GM03348 (cell line): Measurements from ENCODE around the gene TMEM215.
"Not testable (repeated sequence)": the region's sequence is repeated elsewhere in the genome, so short reads cannot be mapped to it uniquely, and the experiment has no call there.

Experiments used
- DNase-seq: peaks from one replicate; pipeline ENCODE4 v3.0.0; 2012; ENCODE audit warnings: low spot score

Gene TMEM215, protein sequence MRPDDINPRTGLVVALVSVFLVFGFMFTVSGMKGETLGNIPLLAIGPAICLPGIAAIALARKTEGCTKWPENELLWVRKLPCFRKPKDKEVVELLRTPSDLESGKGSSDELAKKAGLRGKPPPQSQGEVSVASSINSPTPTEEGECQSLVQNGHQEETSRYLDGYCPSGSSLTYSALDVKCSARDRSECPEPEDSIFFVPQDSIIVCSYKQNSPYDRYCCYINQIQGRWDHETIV

DNA sequence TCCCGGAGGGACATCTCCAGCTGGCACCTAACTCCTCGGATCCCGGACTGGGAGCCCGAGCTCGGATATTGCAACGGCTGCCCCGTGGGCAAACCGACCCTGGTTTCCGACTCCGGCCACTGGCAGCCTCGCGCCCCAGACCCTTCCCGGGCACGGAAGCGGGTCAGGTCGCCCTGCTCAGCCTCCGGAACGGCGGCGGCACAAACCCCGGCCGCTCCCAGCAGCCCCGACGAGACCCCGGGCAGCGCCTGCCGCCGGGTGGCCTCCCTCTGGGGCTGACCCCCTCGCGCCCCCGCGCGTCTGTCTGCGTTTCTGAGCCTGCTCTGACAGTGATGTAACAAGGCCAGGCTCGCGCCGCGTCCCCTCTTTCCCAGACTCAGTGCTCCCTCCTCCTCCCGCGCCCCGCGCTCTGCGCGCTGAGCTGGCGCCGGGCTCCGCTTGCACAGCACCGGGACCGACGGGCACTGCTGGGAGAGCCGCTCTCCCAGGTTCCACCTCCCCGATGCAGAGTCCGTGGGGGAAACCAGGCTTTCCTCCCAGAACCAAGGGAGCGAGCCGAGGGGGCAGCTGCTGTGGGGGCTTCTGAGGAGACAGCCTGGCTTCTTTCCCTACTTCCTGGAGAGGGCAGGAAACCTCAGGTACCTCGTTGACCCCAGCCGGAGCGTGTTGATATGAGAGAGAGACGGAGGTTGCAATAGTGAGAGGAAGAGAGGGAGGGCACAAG, at the start of gene TMEM215:
Gene TMEM215, plus strand, starts transcription at position 373 of the 724 bp plus-strand sequence. CDS start 644 bp downstream, outside the sequence.
- DNase-seq = no peak

DNA sequence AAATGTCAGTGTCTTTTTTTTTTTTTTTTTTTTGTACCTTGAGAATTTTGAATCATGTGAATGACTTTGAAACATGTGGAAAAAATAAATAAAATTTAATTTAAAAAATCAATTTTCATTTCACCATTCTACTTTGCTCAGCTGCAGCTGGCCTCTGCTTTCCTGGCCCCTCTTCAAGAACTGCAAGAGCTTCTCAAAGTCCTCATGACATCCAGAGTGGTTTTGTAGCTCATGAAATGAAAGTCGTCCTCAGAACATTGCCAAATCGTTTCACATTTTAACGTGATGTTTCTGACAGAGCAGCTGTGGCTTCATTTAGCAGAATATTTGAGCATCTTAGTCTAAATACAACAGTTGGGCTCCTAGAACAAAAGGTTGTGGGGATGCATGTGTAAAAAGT, 47.9 kb upstream of the TMEM215 start:
- no peak for DNase-seq

DNA sequence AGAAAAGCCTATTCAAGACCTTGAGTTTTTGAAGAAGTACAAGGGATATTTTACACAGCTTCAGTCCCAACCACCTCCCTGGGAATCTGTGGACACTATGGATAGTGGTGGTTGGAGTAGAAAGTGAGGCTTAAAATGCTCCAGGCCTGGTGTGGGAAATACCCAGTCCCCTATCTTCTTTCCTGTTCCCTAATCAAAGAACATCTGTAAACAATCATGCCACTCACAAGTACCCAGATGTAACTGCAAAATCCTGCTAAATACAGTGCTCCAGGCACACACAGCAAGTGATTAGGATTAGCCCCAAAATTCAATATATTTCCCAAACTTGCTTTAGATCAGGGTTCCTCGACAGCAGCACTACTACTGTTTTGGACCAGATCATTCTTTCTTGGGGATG, 46.0 kb upstream of the TMEM215 start:
- DNase-seq = no peak

DNA sequence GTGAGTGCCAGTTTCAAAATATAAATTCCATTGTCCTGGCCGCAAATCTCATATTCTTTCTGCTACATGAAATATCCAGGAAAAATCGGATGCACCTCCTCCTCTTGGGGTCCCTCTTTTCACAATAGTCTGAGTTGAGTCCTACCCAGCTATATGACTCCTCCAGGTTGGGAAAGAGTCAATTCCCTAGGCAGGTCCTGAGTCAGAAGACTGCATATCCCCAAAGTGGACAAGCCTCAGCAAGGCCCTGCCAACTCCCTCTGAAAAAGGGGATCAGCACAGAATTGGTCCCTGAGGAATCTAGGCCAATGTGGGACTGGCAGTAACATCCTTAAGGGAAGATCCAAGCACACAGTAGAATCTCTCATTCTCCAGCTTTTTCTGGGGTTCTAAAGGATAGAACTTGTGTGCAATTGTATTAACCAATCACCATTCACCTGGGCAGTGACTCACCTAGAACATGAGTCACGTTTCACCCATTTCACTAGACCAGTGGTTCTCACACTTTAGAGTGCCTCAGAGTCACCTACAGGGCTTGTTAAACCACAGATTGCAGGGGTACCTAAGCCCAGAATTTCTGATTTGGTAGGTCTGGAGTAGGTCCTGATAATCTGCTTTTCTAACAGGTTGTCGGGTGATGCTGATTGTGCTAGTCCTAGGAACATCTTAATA, 44.7 kb upstream of the TMEM215 start:
- no peak for DNase-seq

DNA sequence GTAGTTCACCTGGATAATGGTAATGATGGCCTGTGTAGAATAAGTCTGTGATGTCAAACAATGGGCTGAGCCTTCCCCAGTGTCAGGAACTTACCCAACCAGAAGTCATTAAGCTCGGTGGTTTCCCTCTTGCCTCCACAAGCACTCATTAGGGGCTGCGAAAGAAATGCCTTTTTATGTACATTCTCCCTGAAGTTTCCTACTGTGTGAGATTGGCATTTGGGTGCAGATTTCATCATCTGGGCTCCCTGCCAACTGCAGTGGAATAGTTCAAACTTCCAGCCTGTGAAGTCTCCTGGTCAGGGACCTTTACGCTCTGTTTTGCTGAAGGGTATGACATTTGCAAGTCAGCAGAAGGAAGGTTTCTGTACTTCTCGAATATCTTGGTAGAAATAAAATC, 41.6 kb upstream of the TMEM215 start:
- no peak for DNase-seq

DNA sequence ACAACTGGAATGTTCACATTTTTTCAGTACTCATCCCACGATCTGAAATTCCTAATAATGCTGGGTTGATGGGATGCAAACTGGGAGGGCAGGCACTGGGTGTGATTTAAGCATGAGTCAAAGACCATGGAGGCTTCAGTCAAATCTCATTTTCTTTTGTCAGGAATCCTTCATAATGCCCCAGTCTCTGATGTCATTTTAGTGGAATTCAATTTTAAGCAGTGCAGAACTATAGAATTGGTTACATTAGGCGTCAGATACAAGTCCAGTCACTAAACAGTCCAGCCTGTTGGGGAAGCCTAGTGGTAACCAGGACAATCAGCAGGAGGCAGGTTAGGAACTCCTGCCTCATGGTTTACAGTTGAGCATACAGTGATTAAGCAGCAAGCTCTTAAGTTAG, 41.0 kb upstream of the TMEM215 start:
- no peak for DNase-seq

DNA sequence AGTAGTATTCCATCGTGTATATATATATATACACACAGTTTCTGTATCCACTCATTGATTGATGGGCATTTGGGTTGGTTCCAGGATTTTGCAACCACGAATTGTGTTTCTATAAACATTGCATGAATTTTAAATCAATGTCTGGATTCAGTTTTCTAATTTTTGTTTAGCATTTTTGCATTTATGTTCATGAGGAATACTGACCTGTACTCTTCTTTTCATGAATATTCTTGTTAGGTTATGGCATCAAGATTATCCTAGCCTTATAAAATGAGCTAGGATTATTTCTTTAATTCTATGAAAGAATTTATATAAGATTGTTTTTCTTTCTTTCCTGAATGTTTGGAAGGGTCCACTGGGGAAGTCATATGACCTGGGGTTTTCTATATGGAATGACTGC, 35.3 kb upstream of the TMEM215 start:
- DNase-seq = no peak

DNA sequence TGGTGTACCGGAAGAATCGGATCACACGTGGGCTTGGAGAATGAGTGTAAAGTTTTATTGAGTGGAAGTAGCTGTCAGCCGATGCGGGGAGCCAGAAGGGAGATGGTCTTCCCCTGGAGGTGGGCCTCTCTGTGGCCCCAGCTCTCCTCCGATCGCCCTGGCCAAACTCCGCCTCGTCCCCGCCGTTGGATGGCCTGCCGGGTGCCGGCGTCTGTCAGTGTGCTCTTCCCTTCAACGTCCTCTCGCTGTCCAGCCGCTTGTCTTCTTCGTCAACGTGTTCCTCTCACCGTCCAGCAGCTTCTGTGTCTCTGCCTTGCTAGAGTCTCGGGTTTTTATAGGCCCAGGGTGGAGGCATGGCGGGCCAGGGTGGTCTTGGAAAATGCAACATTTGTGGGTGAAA, 27.6 kb upstream of the TMEM215 start:
- DNase-seq = no peak

DNA sequence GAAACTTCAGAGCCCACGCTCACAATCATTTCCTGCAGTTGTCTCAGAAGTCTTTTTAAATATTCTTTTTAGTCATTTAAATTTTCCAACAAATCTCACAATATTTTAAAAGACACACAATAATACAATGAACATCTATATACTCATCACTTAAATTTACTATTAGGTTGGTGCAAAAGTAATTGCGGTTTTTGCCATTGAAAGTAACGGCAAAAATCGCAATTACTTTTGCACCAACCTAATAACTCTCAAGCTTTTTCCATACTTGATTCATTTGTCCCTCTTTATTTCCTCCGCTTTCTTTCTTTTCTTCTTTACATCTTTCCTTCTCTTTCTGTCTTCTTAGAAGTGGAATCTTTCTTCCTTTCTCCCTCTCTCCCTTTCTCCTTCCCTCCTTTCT, 19.2 kb upstream of the TMEM215 start:
- no peak for DNase-seq

DNA sequence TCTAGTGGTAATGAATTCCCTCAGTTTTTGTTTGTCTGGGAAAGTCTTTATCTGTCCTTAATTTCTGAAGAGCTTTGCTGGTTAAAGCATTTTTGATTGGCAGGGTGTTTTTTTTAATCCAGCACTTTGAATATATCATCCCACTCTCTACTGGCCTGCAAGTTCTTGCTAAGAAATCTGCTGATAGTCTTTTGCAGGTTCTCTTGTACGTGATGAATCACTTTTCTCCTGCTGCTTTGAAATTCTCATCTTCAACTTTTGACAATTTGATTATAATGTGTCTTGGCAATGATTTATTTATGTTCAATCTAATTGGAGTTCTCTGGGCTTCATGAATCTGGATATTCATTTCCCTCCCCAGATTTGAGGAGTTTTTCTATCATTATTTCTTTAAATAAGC, 8.1 kb upstream of the TMEM215 start:
- no peak for DNase-seq

DNA sequence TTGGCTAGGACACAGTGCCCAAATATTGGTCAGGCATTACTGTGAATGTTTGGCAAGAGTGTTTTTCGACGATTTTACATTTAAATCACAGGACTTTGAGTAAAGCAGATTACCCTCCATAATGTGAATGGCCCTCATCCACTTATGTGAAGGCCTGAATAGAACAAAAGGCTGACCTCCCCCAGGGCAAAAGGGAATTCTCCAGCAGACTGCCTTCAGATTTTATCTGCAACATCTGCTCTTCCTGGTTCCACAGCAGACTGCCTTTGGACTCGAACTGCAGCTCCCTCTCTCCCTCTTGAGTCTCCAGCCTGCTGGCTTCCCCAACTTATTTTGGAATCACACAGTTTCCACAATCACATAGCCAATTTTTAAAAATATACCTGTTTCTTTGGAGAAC, 7.1 kb upstream of the TMEM215 start:
- DNase-seq = no peak

DNA sequence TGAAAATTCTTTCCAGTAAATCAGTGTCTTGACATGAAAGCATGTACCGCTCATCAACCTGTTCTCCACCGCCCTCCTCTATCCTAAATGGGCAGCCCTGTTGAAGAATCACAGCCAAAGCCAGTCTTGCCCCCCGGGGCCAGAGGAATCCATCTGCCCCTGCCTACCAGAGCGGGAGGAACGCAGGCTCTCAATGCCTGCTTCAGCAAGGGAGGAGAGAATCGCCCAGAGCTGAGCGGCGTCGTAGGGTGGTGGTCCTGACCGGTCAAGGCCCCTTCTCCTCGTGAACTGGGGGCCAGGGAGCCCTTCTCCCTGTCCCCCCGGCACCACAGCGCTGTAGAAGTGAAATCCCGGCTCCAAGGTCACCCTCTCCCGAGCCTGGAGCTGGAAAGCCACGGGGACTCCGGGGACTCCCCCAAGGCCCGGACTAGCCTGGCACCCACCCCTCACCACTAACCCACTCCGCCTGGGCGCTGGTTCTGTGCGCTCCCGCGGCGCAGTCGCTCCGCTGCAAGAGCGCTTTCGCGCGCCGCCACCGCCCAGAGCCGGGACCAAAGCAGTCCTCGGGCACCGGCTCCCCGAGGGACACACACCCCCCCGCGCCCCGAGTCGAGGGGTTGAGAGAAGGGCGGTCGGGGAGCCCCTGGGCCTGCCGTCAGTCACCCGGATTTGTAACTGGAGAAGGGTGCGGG, 718 bp upstream of the TMEM215 start:
- no peak for DNase-seq

DNA sequence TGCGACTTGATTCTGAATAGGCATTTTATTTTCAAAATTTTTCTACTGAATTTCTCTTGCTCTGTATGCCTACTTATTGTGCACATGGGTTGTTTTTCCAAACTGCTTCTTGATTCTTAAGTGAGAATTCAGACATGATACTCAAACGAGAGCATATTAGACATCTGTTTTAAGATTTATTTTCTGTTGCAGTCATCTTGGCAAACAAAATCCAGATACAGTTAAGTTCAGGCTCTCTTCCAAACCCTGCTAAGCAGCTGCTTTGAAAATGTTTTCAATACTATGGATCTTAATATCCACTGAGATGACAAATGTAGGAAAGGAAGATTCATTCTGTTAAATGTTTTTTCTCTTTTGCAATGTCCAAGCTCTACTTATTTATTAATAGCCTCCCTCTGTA, 4.5 kb downstream of the TMEM215 start:
- DNase-seq = no peak

DNA sequence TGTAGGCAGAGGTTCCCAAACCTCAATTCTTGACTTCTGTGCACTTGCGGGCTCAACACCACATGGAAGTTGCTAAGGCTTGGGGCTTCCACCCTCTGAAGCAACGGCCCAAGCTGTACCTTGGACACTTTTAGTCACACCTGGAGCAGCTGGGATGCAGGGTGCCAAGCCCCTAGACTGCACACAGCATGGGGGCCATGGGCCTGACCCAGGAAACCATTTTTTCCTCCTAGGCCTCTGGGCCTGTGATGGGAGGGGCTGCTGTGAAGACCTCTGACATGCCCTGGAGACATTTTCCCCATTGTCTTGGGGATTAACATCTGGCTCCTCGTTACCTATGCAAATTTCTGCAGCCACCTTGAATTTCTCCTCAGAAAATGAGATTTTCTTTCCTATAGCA, 12.7 kb downstream of the TMEM215 start:
- DNase-seq = not testable (repeated sequence)

DNA sequence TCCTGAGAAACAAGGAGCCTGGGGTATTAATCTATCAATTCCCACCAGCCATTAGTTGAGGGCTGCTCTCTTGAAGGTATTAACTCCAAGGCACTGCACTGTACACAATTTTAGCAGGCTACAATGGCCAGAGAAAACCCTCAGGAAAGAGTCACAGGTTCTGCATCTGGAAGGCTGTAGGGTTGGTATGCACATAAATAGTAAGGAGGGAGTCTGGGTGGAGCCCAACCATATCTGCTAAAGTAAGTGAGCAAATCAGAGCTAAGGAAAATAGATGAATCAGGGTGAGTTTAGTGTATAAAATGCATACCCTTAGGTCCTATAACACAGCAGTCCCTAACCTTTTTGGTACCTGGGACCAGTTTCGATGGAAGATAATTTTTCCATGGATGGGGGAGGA, 18.2 kb downstream of the TMEM215 start:
- DNase-seq = no peak

DNA sequence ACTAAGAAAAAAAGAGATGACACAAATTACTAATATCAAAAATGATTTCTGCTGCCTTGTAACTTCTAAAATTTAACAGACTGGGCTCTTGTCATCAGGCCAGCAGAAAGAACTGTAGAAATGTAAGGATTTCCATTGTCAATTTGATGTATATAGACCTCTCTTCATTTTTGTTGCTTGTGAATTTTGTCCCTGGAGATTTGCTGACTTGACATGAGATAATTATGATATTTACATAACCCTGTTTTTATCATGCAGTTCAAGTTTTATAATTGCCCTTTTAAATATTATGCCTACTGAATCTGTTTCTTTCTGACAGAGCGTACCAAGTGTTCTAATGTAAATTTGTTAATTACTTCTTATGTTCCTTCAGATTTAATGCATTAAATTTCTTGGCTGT, 23.9 kb downstream of the TMEM215 start:
- DNase-seq = no peak

DNA sequence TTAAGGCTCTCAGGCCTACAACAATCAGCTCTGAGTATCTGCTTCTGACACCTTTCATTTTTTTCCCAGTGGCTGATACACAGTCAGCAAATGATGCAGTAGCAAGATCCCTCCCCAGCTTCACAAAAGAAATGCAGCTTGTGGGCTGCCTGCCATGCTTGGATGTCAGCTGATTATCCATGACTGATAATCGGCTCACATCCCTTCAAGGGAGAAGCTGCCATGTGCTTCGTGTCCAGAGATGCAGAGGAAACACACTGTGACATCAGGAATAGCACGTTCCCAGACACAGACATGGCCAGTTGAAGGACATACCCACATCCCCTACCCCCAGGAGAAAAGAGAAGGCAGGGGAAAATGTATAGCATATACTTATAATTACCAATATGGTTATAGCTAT, 27.9 kb downstream of the TMEM215 start:
- no peak for DNase-seq

DNA sequence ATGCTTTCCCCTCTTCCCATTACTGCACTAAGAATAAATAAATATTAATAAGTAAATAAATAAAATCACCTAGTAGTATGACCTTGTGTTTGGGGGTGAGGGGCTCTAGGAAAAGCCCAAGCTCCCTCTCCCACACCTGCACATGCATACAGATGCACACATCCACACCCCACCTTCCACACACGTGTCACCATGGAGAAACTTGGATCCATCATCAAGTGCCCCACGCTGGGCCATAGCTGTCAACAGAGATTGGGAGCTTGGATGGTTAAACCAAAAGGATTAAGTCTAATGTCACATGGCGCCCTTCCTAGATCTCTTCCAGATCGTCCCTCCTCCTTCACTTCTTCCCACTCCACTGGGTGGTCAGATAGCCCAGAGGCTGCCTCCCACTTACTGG, 37.0 kb downstream of the TMEM215 start:
- DNase-seq = no peak

DNA sequence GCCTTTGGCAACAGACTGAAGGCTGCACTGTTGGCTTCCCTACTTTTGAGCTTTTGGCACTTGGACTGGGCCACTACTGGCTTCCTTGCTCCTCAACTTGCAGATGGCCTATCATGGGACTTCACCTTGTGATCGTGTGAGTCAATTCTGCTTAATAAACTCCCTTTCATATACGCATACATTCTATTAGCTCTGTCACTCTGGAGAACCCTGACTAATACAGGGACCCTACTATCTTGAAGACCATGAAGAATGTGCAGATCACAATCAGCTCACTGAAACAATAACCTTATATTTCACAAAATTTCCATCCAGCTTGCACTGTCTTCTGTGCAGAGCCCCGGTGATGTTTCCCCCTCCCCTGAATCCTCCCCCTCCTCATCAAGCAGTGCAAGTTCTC, 39.8 kb downstream of the TMEM215 start:
- no peak for DNase-seq

DNA sequence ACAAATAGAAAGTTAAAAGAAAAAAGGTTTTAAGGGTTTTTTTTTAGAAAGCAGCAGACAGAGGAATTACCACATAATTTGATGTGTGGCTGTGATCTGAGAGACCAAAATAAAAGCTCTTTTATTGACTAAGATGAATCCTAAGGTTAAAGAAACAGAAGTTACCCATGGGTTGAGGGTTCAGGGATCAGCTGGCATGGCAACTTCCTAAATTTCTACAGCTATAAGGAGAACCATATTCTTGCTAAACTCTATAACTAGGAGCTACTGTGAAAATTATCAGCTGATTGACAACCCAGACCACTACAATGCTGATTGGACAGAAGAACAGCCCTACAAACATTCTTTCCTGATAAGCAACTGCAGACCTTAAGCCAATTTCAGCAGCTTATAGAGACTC, 40.2 kb downstream of the TMEM215 start:
- no peak for DNase-seq

DNA sequence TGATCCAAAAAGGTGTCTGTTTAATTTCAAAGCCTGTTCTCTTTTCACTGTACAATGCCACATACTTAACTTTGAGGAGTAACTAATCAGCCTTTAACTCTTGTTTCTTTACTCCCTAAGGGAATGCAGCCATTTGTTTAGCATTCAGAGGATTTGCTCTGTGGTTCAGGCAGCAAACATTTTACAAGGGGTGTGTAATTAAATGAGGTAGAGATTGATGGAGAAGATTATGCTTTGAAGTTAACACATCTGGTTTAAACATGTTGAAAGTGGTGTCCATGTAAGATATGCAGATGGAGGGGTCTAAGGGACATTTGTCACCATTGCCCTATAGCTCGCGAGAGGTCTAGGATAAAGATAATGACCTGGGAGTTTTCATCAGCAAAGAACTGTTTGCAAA, 41.9 kb downstream of the TMEM215 start:
- DNase-seq = no peak

DNA sequence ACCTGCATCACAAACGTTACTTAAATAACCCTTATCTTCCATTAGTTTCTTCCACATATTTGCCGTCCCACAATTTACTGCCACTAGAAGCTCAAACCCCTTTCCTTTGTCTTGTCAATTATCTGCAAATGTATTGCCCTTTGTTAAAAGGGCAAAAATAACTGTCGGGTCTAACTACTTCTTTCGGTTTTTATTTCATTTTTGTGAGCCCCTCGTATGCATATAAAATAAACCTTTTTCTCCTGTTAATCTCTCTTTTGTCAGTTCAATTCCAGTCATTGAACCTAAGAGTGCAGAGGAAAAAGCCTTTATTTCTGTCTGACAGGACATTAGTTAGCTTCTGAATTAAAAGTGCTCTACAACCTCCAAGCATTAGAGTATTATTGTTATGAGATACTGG, 45.5 kb downstream of the TMEM215 start:
- DNase-seq = no peak

DNA sequence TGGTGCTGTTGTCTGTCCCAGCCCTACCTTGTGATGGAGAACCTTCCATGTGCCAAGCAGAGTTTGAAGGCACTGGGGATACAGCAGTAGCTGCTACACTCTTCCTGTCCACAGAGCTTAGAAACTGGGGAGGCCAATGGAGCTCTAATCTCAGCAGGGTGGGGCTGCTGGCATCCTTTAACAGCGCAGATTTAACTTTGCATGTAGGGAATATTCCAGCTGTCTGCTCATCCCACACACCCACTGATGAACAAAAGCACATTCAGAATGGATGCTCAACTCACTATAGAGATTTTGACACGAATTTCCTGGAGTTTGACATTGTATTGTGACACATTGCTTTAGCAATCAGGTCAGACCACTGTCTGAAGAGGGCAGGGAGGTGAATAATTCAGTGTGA, 49.0 kb downstream of the TMEM215 start:
- no peak for DNase-seq
